Upper lobe of left lung (tissue), 4 donors: ENCODE results near the gene KDM6B.

Experiments used
- POLR2A ChIP-seq, 4 donors: fragments of 450-650 bp; IDR thresholded peaks; one replicate each; pipeline ENCODE4 v1.5.1; 2016 to 2017; ENCODE audit warnings: antibody characterized with exemption in 4 of 4, mild to moderate bottlenecking in 2 of 4
- POLR2AphosphoS5 ChIP-seq, 2 donors: sonication (generic); formaldehyde crosslinking; IDR thresholded peaks; one replicate each; pipeline ENCODE4 v1.5.1; 2017; ENCODE audit warnings: antibody characterized with exemption in 2 of 2
- TF ChIP-seq, protein P1 (sequence below), 6 experiments: fragments of 450-650 bp in 4 of 6; fragments of 200-600 bp in 2 of 6; sonication (generic) in 2 of 6; IDR thresholded peaks; one replicate each; pipeline ENCODE4 v1.5.1; 2016 to 2019; ENCODE audit warnings: antibody characterized with exemption in 6 of 6

DNA sequence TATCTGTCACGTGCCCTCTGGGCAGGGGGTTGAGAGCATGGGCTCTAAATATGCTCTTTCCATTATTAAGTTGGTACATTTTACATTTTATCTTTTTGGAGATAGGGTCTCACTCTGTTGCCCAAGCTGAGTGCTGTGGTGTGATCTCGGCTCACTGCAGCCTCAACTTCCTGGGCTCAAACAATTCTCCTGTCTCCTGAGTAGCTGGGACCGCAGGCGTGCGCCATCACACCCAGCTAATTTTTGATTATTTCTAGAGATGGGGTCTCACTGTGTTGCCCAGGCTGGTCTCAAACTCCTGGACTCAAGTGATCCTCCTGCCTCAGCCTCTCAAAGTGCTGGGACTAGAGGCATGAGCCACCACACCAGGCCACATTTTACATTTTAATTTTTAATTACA is 43.9 kb upstream of the KDM6B start:
- TF ChIP-seq, protein P1, sequence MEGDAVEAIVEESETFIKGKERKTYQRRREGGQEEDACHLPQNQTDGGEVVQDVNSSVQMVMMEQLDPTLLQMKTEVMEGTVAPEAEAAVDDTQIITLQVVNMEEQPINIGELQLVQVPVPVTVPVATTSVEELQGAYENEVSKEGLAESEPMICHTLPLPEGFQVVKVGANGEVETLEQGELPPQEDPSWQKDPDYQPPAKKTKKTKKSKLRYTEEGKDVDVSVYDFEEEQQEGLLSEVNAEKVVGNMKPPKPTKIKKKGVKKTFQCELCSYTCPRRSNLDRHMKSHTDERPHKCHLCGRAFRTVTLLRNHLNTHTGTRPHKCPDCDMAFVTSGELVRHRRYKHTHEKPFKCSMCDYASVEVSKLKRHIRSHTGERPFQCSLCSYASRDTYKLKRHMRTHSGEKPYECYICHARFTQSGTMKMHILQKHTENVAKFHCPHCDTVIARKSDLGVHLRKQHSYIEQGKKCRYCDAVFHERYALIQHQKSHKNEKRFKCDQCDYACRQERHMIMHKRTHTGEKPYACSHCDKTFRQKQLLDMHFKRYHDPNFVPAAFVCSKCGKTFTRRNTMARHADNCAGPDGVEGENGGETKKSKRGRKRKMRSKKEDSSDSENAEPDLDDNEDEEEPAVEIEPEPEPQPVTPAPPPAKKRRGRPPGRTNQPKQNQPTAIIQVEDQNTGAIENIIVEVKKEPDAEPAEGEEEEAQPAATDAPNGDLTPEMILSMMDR (IDR thresholded peaks at IDR 0.05) = no peak
- no peak for TF ChIP-seq POLR2AphosphoS5 (IDR thresholded peaks at IDR 0.05)
- TF ChIP-seq POLR2A (IDR thresholded peaks at IDR 0.05) = no peak
